ENCODE results near the gene MED8.
"Not testable (repeated sequence)": the region's sequence is repeated elsewhere in the genome, so short reads cannot be mapped to it uniquely, and the experiment has no call there.

MED8 gene

DNA sequence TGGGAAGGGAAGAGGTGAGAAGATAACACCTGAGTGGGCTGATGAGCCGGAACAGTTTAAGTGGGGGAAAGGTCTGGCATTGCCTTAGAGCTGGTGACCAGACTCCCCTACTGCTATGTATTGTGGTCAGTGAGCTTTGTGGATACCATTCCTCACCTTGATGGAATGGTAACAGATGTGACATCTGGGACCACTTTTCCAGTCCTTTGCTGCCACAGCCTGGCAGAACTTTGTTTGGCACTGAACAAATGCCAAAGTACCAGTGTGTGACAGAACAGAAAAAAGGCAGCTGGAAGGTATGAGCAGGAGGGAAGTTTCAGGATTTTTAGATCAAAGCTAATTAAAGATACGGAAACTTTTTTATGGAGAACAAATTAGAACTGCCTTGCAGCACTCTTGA is 6.2 kb downstream of the MED8 start:
- no peak for DNase-seq (ENCODE audit: low read depth in 2 of 2)

DNA sequence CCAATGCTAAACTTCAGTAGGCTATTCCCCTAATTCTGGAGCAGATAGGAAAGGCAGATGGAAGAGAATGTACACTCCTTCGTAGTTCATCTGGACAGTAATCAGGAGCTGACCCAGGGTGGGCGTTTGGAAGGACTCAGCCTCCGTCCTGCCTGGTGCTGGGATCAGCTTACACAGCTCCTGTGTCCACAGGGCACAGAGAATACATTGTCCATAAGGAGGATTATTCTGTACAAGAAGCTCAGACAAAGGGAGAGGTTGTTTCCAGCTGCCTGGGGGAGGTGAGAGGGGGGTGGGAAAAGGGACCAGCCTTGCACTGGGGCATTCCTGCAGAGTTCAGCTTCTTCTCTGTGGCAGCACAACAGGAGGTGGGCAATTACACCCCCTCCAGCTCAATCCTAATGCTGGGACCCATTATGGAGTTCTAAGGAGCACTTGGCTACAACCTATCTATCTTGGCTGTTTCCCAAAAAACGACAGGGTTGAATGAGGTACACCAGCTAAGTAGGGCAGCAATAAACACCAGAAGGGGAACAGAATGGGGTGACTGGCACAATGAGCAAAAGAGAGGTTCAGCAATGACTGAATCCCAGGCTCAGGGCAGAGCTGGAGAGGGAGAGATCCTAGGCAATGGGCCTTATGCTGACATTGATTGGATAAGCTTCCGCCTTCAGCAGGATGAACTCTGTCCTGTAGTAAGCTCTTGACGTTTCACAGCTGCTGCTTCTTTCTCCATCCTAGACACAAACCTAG is 7.4 kb downstream of the MED8 start:
- DNase-seq (ENCODE audit: low read depth in 2 of 2): no peak

DNA sequence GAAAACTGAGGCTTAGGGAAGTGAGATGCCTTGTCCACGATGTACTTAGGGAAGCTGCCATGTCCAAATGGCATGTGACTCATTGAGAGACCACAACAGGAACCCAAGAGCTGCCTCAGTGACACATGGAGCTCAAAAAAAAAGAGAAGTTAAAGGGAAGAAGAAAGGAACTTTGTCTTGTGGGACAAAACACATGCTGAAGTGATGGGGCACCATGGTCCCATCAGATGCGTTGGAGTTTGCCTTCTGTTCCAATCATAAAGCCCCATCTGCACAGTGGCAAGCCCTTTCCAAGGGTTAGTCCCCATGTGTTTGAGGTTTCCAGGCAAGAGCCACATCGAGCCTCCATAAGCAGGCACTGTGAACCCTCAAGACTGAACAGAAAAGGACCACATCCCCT is 8.0 kb downstream of the MED8 start:
- DNase-seq (ENCODE audit: low read depth in 2 of 2): no peak

DNA sequence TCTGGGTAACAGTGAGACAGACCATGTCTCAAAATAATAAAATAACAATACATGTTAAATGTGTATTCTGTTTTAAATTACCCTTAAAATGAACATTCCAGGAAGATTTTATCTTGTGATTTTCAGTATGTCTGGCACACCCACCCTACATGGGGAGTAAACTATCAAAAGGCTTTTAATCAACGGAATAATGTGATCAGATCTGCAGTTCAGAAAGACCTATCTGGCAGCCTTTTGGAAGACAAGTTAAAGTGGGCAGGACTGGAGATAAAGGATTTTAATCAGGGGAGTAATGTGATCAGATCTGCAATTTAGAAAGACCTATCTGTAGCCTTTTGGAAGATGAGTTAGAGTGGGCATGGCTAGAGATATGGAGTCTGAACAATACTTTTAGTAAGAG is 10.1 kb downstream of the MED8 start:
- DNase-seq (ENCODE audit: low read depth in 2 of 2): no peak

DNA sequence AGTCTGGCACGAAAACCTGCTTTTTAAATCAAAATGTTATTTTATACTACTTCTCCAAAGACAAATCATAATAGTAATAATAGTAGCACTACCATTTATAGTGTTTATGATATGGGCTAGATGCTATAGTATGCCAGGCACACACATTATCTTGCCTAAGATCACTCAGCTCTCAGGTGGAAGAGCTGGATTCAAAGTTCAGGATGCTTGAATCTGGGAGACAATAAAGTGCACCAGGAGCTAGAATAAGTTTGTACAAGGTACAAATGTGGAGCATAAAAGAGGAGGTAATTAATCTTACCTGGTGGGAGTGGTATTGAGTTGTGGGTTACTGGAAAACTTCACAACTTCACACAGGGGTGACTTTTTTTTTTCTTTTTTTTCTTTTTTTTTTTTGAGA is 11.8 kb downstream of the MED8 start:
- no peak for DNase-seq (ENCODE audit: low read depth in 2 of 2)

DNA sequence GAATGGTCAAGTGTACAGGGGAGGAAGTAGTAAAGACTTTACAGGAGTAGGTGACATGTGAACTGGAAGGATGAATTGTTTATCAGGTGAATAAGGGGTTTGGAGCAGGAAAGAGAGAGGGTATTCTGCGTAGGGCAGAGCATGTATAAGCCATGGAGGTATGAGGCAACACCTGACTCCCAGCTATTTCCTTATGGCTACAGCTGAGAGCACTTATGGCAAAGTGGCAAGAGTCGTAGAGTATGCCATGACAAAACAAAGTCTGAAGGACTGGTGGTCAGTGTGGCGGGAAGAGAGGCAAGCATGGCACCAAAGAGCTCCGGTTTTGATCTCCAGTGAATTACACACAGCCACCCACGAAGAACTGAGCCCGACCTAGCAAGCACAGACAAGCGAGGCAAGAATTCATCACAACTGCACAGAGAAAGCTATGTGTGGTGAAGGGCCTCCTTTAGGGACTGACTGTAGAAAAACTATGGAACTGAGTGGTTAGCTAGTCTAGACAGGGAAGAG is 12.8 kb downstream of the MED8 start:
- no peak for DNase-seq (ENCODE audit: low read depth in 2 of 2)

DNA sequence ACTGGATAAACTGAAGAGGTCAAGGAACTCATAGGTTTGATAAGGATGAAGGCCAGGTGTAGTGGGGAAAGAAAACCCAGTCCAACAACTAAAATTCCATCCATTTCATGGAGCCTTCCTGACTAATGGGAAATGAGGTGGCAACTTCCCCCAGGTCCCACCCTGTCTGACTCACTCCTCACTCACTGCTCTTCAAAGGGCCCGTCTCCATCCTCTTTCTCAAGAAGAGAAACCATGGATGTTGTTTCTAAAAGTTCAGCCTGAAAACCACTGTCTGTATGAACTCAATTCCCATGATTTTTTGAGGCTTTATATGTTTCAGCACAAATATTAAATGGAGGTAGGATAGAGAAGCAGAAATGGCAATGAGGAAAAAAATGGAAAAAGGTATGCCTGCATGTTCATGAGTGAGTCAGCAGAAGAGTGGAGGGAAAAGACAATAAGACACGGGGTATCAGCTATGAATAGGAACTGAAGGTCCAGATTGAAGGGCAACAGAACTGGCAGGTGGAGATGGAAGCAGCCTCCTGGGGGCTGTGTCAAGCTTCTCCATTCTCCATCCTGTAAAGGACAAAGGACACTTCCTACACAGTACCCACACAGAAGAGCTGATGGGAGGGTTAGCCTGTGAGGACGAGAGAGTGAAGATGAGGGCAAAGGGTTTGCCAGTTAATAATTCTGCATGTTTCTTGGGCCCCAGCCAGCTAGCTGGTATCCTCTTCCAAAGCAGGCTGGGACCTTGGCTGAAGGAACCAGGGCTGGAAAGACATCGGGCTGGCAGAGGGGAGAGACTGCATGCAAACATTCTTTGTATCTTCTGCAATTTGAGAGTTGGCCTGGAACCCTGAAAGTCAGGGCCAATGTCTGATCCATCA is 16.3 kb downstream of the MED8 start:
- DNase-seq (ENCODE audit: low read depth in 2 of 2): no peak

DNA sequence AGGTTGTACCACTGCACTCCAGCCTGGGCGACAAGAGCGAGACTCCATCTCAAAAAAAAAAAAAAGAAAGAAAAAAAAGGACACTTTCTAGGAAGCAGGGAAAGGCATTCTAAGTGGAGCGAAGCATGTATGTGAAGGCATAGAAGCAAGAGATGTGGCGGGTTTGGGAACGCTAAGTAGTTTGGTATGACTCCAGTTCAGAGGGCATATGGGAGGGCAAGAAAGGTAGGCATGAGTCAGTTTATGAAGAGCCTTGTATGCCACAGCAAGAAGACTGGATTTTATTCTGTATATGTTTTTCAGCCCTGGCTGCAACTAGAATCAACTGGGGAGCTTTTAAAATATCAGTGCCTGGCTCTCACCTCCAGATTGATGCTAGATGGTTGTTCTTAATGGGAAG is 17.4 kb downstream of the MED8 start:
- DNase-seq (ENCODE audit: low read depth in 2 of 2): no peak

DNA sequence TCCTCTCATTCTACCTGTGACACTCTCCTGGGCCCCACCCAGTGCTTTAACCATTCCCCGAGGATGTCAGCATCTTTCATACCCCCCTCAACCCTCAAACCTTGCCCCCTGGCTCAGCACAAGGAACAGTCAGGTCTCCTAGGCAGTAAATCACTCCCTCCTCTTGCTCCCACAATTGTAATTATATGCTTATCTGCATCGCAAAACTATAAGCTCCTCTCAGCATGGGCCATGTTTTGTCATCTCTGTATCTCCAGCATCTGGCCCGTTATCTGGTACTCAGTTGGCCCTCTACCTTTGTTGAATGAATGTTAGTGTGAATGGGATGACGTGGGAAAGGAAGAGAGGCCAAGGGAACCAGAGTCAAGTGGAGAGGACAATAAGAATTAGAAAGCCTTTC is 19.0 kb downstream of the MED8 start:
- DNase-seq (ENCODE audit: low read depth in 2 of 2): no peak

DNA sequence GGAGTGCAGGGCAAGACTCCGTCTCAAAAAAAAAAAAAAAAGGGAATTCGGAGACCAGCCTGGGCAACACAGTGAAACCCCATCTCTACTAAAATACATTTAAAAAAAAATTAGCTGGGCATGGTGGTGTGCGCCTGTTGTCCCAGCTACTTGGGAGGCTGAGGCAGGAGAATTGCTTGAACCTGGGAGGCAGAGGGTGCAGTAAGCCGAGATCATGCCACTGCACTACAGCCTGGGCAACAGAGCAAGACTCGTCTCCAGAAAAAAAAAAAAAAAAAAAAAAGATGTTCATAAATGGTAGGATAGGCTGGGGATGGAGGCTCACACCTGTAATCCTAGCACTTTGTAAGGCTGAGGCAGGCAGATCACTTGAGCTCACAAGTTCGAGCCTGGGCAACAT is 19.8 kb downstream of the MED8 start:
- DNase-seq (ENCODE audit: low read depth in 2 of 2): not testable (repeated sequence)

DNA sequence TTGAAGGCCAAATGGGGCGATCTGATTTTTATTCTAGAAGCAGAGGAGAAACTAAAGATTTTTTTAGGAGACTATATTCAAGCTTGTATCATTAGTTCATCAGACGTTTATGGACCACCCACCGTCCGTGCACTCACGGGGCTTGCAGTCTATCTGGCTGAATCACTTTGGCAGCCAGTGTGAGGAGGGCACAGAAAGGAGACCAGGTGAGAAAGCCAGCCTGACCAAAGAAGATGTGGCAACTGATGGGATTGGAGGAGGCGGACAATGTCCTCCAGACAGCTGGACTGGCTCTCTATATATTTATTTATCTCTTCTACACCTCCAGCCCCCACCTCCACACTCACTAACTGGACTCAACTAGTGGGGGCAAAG is 21.0 kb downstream of the MED8 start:
- DNase-seq (ENCODE audit: low read depth in 2 of 2): no peak

DNA sequence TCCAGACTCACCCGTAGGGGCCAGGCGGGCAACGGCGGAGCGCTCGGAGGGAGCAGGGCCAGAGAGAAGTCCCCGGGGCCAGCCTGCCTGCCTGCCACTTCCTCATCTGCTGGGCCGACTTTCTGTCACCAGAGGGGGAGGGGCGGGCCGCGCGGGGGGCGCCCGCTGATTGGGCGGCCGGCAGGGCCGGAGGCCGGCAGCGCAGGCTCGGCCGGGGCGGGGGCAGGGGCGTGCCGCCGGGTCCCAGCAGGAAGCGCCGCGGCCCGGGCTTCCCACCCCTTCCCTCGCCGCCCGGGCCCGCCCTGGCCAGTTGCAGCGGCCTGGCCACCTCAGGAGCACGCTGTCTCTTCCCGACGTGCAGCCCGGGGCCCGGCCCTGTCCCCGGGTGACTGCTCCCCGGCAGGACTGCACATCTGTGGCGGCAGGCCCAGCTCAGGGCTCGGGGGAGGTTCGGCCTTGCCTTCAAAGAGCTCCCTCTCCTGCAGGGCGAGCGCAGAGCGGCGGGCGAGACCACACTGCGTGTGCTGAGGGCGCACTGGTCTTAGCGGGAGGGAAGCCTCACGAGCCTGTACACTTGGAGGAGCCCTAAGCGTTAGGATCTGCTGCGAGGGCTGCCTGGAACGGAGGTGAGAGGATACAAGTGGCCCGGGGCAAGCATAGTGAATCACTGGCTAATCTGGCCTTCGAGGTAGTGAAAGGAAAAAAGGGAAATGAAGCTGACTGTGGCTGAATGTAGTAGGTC is 21.5 kb downstream of the MED8 start, which contains the start of gene ELOVL1:
Gene ELOVL1 (minus strand): TSS at position 108 of the 742 bp plus-strand sequence. CDS start 2,402 bp downstream, outside the sequence.
- DNase-seq (ENCODE audit: low read depth in 2 of 2): peak; percentile 84 to 91

DNA sequence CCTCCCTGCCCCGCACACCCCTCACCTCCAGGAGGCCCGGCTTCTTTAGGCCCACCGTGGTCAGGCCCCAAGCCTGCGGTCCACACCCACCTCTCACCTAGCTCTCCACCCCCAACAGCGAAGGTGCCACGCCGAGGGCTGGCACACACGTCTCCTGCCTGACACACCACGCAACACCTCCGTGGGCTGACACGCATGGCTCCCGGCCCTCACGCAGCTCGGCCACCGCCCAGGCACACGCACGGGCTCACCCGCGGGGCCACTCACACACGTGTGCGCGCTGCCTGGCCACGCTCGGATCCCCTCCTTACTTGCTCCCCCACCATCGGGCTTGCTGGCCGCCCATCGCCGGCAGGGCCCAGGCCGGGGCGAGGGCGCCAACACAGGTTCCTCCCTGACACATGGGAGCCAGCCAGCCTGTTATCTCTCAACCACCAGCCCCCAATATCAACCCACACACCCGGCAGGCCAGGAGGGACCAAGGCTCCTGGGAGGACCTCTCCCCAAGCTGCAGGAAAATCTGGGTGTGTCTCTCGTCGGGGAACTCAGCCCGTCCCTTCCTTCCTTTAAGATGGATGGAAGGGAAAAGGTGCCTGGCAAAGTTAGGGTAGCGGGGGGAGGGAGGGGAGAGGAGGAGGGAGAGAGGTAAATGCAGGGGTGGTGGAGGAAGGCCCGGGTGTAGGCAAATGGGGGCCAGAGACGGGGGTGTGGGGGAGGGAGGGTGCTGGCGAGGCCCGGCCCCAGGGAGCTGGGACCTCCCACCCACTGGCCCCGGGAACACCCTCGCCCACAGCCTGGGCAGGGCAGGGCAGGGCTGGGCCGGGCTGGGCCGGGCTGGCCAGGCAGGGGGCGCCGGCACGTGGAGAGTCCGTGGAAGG is 22.3 kb downstream of the MED8 start:
- DNase-seq (ENCODE audit: low read depth in 2 of 2): peak; percentile 20 to 21

DNA sequence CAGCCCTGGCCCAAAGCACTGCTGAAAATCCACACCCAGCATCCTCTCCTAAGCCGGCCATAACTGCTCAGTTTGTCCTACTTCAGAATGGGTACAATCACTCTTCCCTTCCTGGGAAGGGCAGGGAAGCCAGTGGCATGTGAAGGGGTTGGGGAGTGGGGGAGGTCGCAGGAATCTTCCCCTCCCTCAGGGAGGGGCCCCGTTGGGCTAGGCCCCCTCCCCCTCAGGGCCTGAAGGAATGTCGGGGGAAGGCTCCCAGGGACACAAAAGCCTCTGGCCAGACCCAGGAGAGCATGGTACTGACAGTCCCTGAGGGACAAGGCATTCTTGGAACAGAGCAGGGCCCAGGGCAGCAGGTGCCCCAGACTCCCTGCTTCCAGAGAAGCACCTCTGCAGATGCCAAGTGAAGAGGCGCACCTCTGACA is 23.0 kb downstream of the MED8 start:
- DNase-seq (ENCODE audit: low read depth in 2 of 2): no peak

DNA sequence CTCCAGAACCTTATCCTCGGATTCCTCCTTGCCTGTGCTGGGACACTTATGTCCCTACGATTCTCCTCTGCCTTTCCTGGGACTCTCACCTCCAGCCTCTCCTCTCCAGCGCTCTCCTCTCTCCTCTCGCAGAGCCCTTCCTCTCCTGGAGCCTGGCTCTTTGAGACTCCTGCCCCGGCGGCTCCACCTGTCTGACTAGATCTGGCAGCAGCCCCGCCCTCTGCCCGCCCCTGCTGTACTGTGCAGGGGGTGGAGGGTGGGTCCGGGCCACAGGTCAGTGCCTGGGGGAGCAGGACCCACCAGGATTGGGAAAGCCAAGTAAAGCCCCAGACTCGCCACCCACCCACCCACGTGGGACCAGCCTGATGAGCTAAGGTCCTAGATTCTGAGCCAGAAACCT is 23.4 kb downstream of the MED8 start:
- no peak for DNase-seq (ENCODE audit: low read depth in 2 of 2)

DNA sequence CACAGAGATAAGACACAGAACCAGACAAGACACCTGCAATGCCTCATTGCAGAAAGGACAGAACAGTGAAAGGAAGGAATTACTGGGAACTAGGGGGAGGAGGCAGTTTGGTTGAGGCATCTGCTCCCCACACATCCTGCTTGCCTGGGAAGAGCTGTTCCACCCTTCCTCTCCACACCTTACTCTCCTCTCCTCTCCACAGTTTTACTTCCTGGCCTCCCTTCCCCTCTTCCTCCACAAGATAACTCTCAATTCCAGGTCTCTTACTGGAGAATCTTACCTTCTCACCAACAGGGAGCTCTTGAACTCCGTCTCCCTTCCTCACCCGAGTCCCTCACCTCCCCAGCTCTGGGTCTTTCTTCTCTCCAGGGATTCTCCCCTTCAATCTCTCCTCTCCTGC is 23.9 kb downstream of the MED8 start:
- DNase-seq (ENCODE audit: low read depth in 2 of 2): no peak

DNA sequence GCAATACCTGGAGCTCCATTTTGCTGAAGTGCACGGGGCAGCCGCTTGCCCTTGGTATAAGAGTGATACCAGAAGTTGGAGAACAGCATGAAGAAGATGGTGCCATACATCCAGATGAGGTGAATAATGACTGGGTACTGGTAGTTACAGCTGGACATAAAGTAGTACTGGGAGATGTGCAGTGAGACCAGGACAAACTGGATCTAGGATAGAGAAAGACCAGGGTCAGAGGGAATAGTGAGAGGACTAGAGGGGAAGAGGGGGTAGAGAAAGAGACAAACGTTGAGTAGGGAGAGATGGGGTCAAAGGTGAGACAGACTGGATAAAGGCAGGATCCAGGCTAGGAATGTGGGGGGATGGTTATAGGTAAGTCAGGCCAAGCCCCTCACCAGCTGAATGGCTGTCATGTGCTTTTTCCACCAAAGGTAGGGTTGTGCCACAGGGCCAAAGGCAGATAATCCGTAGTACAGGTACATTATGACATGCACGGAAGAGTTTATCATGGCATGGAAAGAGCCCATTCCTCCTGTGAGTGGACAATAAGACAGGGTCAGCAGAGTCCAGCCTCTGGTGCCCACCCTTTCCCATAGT is 25.6 kb downstream of the MED8 start:
- DNase-seq (ENCODE audit: low read depth in 2 of 2): no peak

DNA sequence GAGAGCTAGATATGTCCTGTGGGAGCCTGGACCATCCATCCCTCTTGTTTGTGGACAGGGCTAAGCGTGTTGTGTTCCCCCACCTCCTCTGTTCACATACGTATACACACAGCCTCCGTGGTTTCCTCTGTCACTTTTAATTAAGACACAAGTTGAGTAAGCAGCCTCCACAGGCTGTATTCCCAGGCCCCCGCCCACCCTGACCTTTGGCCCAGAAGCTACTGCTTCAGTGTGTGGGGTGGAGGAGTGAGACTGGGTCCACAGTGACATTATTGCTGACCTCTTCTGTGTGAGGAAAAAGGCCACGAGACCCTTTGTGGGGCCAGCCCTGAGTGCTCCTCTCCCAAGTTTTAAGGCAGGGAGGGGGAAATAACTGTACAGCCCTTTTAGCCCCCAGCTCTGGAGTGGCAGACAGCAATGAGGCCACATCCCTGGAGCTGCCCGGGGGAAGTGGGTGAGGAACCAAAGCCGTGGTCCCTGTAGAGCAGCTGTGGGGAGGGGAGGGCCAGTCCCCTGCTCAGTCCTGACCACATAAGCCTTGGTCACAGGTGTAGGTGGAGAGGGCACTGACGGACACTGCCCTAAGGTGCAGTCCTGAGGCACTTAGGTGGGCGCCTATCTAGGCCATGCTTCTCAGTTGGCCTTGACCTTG is 26.2 kb downstream of the MED8 start:
- no peak for DNase-seq (ENCODE audit: low read depth in 2 of 2)

DNA sequence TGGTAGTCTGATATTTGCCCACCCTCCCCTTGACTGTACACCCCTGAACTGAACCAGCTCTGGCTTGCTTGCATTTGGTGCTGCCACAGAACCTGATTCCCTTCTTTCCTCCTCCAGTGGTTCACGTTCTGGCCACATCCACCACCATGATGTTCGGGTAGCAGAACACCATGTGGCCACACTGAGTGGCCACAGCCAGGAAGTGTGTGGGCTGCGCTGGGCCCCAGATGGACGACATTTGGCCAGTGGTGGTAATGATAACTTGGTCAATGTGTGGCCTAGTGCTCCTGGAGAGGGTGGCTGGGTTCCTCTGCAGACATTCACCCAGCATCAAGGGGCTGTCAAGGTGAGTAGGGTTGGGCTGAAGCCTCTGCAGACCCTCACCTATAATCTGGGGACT is 29.0 kb downstream of the MED8 start:
- DNase-seq (ENCODE audit: low read depth in 2 of 2): no peak

DNA sequence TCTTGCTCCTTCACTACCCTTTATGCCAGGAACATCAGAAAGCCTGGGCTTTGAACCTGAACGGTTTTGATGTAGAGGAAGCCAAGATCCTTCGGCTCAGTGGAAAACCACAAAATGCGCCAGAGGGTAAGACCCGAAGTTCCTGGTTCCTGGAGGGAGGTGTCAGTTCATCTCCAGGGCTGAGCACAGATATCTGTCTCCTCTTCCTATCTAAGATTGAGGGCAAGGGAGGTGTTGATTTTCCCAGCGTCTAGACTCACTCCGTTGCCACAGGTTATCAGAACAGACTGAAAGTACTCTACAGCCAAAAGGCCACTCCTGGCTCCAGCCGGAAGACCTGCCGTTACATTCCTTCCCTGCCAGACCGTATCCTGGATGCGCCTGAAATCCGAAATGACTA is 29.9 kb downstream of the MED8 start:
- no peak for DNase-seq (ENCODE audit: low read depth in 2 of 2)
